Tibial nerve (tissue), 4 donors: ENCODE data around the gene BCS1L. TPM values are rescaled to one million over a fixed set of nuclear protein-coding genes. Genes with fewer than 3 reads are reported as not detected.

Experiments
- DNase-seq, 2 donors: peaks; one replicate each; pipeline ENCODE4 v3.0.0-alpha.2; 2019; ENCODE audit warnings: low spot score in 2 of 2
- H3K27ac ChIP-seq, 4 donors: fragments of 200-600 bp; sonication (generic) in 3 of 4; one replicate each; pipeline ENCODE4 v1.5.1; 2017 to 2019; ENCODE audit warnings: mild to moderate bottlenecking in 1 of 4
- H3K27me3 ChIP-seq, 2 donors: fragments of 200-600 bp; sonication (generic) in 1 of 2; one replicate each; pipeline versions ENCODE4 v1.5.1 to v1.6.0; 2017 to 2019
- H3K36me3 ChIP-seq, 3 donors: fragments of 200-600 bp; sonication (generic); one replicate each; pipeline ENCODE4 v1.5.1; 2018 to 2019
- H3K4me1 ChIP-seq, 4 donors: fragments of 200-600 bp; sonication (generic) in 3 of 4; one replicate each; pipeline ENCODE4 v1.5.1; 2017 to 2019
- H3K4me3 ChIP-seq, 4 donors: fragments of 200-600 bp; sonication (generic) in 3 of 4; one replicate each; pipeline ENCODE4 v1.5.1; 2017 to 2019; ENCODE audit warnings: mild to moderate bottlenecking in 1 of 4, moderate library complexity in 1 of 4
- H3K9me3 ChIP-seq, 4 donors: fragments of 200-600 bp; sonication (generic) in 3 of 4; one replicate each; pipeline ENCODE4 v1.5.1; 2017 to 2019
- CTCF ChIP-seq, 5 experiments: fragments of 200-600 bp in 3 of 5; fragments of 450-650 bp in 2 of 5; sonication (generic) in 3 of 5; IDR thresholded peaks; one replicate each; pipeline ENCODE4 v1.5.1; 2016 to 2019; ENCODE audit warnings: antibody characterized with exemption in 5 of 5, mild to moderate bottlenecking in 3 of 5, moderate library complexity in 2 of 5
- EP300 ChIP-seq, 2 donors: sonication (generic); formaldehyde crosslinking; IDR thresholded peaks; one replicate each; pipeline ENCODE4 v1.6.1; 2017; ENCODE audit warnings: antibody characterized with exemption in 2 of 2, mild to moderate bottlenecking in 1 of 2
- POLR2A ChIP-seq, 2 donors: fragments of 450-650 bp; IDR thresholded peaks; one replicate each; pipeline ENCODE4 v1.6.1; 2017; ENCODE audit warnings: antibody characterized with exemption in 2 of 2, mild to moderate bottlenecking in 2 of 2, moderate library complexity in 2 of 2
- WGBS, 2 donors: methylation state at CpG; one replicate each; pipeline ENCODE4 v1.1.5; 2018; 5-methylcytosine and 5-hydroxymethylcytosine counted together
- total RNA-seq, 4 donors: library from RNA; depleted of rRNA; stranded (reverse); fragments of >200 nt; gene quantifications; one replicate each; pipeline ENCODE4 v1.1.0, GENCODE V29; 2016

The BCS1L gene
- total RNA-seq, 4 donors from 2014 or later: 28.2 to 45.2 (median 38.0) TPM

DNA sequence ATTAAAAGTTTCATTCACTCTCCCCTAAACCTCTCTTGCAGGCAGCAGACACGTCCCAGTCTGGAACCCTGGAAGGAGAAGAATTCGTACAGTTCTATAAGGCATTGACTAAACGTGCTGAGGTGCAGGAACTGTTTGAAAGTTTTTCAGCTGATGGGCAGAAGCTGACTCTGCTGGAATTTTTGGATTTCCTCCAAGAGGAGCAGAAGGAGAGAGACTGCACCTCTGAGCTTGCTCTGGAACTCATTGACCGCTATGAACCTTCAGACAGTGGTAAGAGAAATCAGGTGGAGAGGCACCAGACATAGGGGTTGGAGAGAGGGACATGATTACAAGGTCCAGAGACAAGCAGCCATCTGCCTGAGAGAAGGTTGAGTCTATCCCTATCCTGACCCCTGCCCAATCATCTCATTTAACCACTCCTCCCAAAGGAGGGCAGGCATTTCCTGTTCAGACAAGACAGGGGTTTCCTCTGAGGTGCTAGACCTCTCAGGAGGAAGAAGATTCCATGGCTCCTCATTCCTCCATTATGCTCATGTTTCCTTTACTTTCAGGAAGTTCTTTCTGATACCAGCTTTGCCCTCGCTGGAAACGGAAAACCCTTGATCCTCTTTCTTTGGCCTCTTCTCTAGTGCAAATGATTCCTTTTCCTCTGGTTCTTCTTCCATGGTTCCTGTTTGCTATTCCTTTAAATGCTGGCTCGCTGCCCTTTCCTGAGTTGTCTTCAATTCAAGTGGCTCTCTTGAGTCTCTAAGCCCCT lies 36.7 kb upstream of the BCS1L start:
- DNase-seq: no peak
- Histone ChIP-seq H3K27ac (no peak overlapping the region), H3K4me3 (no peak overlapping the region), H3K4me1 (no peaks in the 10 kb centered on the region), H3K27me3 (no peaks in the 10 kb centered on the region), H3K36me3 (peaks cover 0 to 20% (median 0%) of the 10 kb centered on the region in 3 donors), H3K9me3 (no peaks in the 10 kb centered on the region)
- TF ChIP-seq CTCF (IDR thresholded peaks at IDR 0.05) (no peak), POLR2A (IDR thresholded peaks at IDR 0.05) (no peak), EP300 (IDR thresholded peaks at IDR 0.05) (no peak)
- WGBS, 2 donors: 48 to 52% methylated on average over 7 of the region's 7 CpGs

GRCh38 chr2:218623366-218623705 lies 36.1 kb upstream of the BCS1L start:
- DNase-seq: no peak
- no peak overlapping the region for H3K4me3 ChIP-seq
- H3K4me1 ChIP-seq: no peaks in the 10 kb centered on the region
- peaks cover 0 to 17% (median 0%) of the 10 kb centered on the region in 3 donors for H3K36me3 ChIP-seq
- no peaks in the 10 kb centered on the region for H3K9me3 ChIP-seq
- TF ChIP-seq EP300 (IDR thresholded peaks at IDR 0.05) (no peak), CTCF (IDR thresholded peaks at IDR 0.05) (no peak), POLR2A (IDR thresholded peaks at IDR 0.05) (no peak)
- H3K27me3 ChIP-seq: no peaks in the 10 kb centered on the region
- no peak overlapping the region for H3K27ac ChIP-seq
- WGBS, 2 donors: 61 to 65% methylated on average over 3 of the region's 3 CpGs

GRCh38 chr2:218626369-218626768 lies 33.1 kb upstream of the BCS1L start:
- H3K36me3 ChIP-seq: peaks cover 0 to 21% (median 0%) of the 10 kb centered on the region in 3 donors

DNA sequence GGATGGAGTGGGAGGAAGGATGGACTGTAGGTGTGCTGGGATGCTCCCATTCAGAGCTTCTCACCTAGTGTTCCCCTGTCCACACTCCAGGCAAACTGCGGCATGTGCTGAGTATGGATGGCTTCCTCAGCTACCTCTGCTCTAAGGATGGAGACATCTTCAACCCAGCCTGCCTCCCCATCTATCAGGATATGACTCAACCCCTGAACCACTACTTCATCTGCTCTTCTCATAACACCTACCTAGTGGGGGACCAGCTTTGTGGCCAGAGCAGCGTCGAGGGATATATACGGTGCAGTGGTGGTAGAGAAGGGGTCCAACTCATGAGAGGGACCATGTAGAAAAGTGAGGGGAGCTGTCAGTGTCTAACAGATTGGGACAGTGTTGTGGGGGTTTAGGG lies 31.5 kb upstream of the BCS1L start:
- no peak overlapping the region for H3K27ac ChIP-seq
- H3K36me3 ChIP-seq: peaks cover 0 to 27% (median 0%) of the 10 kb centered on the region in 3 donors
- no peak for DNase-seq
- TF ChIP-seq POLR2A (IDR thresholded peaks at IDR 0.05): no peak
- TF ChIP-seq CTCF (IDR thresholded peaks at IDR 0.05): no peak
- no peak for TF ChIP-seq EP300 (IDR thresholded peaks at IDR 0.05)
- H3K4me3 ChIP-seq: no peak overlapping the region
- H3K4me1 ChIP-seq: no peaks in the 10 kb centered on the region
- no peaks in the 10 kb centered on the region for H3K9me3 ChIP-seq
- no peaks in the 10 kb centered on the region for H3K27me3 ChIP-seq
- 99% methylated on average over 4 of the region's 4 CpGs for WGBS, 2 donors

More at GRCh38 chr2:218626369-218626768, 33.1 kb upstream of the BCS1L start:
- TF ChIP-seq POLR2A (IDR thresholded peaks at IDR 0.05): no peak
- no peak for TF ChIP-seq CTCF (IDR thresholded peaks at IDR 0.05)
- no peak for TF ChIP-seq EP300 (IDR thresholded peaks at IDR 0.05)
- WGBS, 2 donors: 87 to 89% methylated on average over 4 of the region's 4 CpGs
- no peak overlapping the region for H3K4me3 ChIP-seq
- no peaks in the 10 kb centered on the region for H3K9me3 ChIP-seq
- no peaks in the 10 kb centered on the region for H3K27me3 ChIP-seq
- DNase-seq: no peak
- H3K4me1 ChIP-seq: no peaks in the 10 kb centered on the region
- no peak overlapping the region for H3K27ac ChIP-seq

- 68 to 72% methylated on average over 4 of the region's 4 CpGs for WGBS, 2 donors
- no peaks in the 10 kb centered on the region for H3K27me3 ChIP-seq
- TF ChIP-seq CTCF (IDR thresholded peaks at IDR 0.05) (no peak), EP300 (IDR thresholded peaks at IDR 0.05) (no peak)
- no peaks in the 10 kb centered on the region for H3K9me3 ChIP-seq
- DNase-seq: no peak
- no peak overlapping the region for H3K27ac ChIP-seq
- peaks cover 0 to 55% (median 0%) of the 10 kb centered on the region in 3 donors for H3K36me3 ChIP-seq
- H3K4me3 ChIP-seq: no peak overlapping the region
- no peaks in the 10 kb centered on the region for H3K4me1 ChIP-seq
Observed at GRCh38 chr2:218631837-218632236, 27.6 kb upstream of the BCS1L start.
